Right lobe of liver (tissue), 6 donors: ENCODE data around the gene ARID5B. TPM values are rescaled to one million over a fixed set of nuclear protein-coding genes. Genes with fewer than 3 reads are reported as not detected.

Experiments used
- ATAC-seq, 4 donors: fragments of 200-7000 bp; cut with Tn5 transposase; one replicate each; pipeline ENCODE4 v1.9.1; 2020; ENCODE audit warnings: mild to moderate bottlenecking in 4 of 4, moderate library complexity in 4 of 4
- DNase-seq, 3 donors: peaks; one replicate each; pipeline ENCODE4 v3.0.0-alpha.2; 2020
- H3K27ac ChIP-seq, 3 donors: fragments of 200-600 bp; one replicate each; pipeline ENCODE4 v1.8.0; 2022
- H3K27me3 ChIP-seq, 2 donors: fragments of 200-600 bp; one replicate each; pipeline ENCODE4 v1.8.0; 2022
- H3K36me3 ChIP-seq, 4 donors: fragments of 200-600 bp; sonication (generic) in 1 of 4; one replicate each; pipeline versions ENCODE4 v1.5.1 to v1.8.0; 2017 to 2022; ENCODE audit warnings: control low read depth in 1 of 4
- H3K4me1 ChIP-seq, 4 donors: fragments of 200-600 bp; sonication (generic) in 1 of 4; one replicate each; pipeline versions ENCODE4 v1.5.1 to v1.8.0; 2017 to 2022; ENCODE audit warnings: control low read depth in 1 of 4
- H3K4me3 ChIP-seq, 3 donors: fragments of 200-600 bp; one replicate each; pipeline ENCODE4 v1.8.0; 2022
- H3K9me3 ChIP-seq, 4 donors: fragments of 200-600 bp; sonication (generic) in 1 of 4; one replicate each; pipeline versions ENCODE4 v1.5.1 to v1.8.0; 2017 to 2022; ENCODE audit warnings: control low read depth in 1 of 4
- POLR2A ChIP-seq: fragments of 450-650 bp; IDR thresholded peaks from one replicate; pipeline ENCODE4 v1.6.1; 2017; ENCODE audit warnings: antibody characterized with exemption, mild to moderate bottlenecking
- WGBS: methylation state at CpG from one replicate; pipeline ENCODE4 v1.1.6; 2018; ENCODE audit warnings: low coverage, low lambda C conversion rate; ENCODE audit not compliant: insufficient coverage; ENCODE audit errors: missing lambda C conversion rate; 5-methylcytosine and 5-hydroxymethylcytosine counted together
- intact Hi-C, 2 donors: fragments of 100-400 bp; cut with DNase I; formaldehyde crosslinking; loops; one replicate each; pipeline versions ENCODE4 v1.11.2 to v1.14.1; 2022
- total RNA-seq, 6 experiments: library from RNA; depleted of rRNA in 2 of 6; stranded (reverse); fragments of >200 nt in 2 of 6; fragmentation: NEBNext Ultra II Directional in 3 of 6; extraction: Animal tissue kit (Norgen Biotek cat#: 25700) in 3 of 6; gene quantifications; one replicate each; pipeline versions ENCODE4 v1.1.0 to v1.2.4, GENCODE V29; 2016 to 2023
- TF ChIP-seq, protein P1 (sequence below), 4 donors: fragments of 200-600 bp in 3 of 4; fragments of 450-650 bp in 1 of 4; IDR thresholded peaks; one replicate each; pipeline versions ENCODE4 v1.5.1 to v1.8.0; 2016 to 2022; ENCODE audit warnings: antibody characterized with exemption in 4 of 4, mild to moderate bottlenecking in 2 of 4
- donor health status: DM: no; HTN: yes; CAD: no.
- donor health status: DM: no; HTN: no; CAD: no.
- donor health status: DM: no; HTN: no; CAD: no.
- donor health status: DM: no; HTN: yes; CAD: no.
- donor health status: DM: no; HTN: yes; CAD: no.

The ARID5B gene
- total RNA-seq, 6 experiments from 2014 or later, result 2.7 to 10.5 (median 5.3) TPM

- intact Hi-C loops, result no loop called here
These were observed 5.0 kb downstream of the ARID5B start for GRCh38 chr10:61906562-61906901.

DNA sequence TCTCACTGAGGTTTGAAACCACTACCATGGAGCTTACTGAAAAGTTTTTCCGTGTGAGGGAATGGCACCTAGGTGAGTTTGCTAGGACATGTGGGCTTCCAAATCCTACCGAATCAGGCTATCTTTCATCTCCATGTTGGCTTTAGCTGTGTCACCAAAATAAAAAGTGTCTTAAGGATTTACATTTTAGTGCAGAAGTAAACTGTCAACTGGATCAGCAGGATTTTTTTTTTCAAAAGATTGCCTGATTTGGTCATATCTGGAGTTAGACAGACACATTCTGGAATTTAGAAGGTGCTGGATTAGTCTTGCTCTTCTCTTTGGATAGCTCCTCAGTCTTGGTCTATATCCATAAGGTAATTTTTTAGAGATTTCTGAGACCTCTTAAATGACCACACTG lies 5.5 kb downstream of the ARID5B start:
- intact Hi-C loops, result no loop called here
- no peaks in the 10 kb centered on the region for H3K9me3 ChIP-seq
- H3K27me3 ChIP-seq, result no peaks in the 10 kb centered on the region
- TF ChIP-seq, protein P1, sequence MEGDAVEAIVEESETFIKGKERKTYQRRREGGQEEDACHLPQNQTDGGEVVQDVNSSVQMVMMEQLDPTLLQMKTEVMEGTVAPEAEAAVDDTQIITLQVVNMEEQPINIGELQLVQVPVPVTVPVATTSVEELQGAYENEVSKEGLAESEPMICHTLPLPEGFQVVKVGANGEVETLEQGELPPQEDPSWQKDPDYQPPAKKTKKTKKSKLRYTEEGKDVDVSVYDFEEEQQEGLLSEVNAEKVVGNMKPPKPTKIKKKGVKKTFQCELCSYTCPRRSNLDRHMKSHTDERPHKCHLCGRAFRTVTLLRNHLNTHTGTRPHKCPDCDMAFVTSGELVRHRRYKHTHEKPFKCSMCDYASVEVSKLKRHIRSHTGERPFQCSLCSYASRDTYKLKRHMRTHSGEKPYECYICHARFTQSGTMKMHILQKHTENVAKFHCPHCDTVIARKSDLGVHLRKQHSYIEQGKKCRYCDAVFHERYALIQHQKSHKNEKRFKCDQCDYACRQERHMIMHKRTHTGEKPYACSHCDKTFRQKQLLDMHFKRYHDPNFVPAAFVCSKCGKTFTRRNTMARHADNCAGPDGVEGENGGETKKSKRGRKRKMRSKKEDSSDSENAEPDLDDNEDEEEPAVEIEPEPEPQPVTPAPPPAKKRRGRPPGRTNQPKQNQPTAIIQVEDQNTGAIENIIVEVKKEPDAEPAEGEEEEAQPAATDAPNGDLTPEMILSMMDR (IDR thresholded peaks at IDR 0.05), result no peak
- TF ChIP-seq POLR2A, result no peak
- no peak for DNase-seq
- no peak overlapping the region for H3K27ac ChIP-seq
- no peak for ATAC-seq
- H3K4me3 ChIP-seq, result no peak overlapping the region
- H3K36me3 ChIP-seq, result no peaks in the 10 kb centered on the region
- H3K4me1 ChIP-seq, result peaks cover 0 to 24% (median 5%) of the 10 kb centered on the region in 4 donors
- 96% methylated on average over 2 of the region's 2 CpGs for WGBS

More at GRCh38 chr10:61906562-61906901, 5.0 kb downstream of the ARID5B start:
- no peaks in the 10 kb centered on the region for H3K36me3 ChIP-seq
- ATAC-seq, result no peak
- no peak overlapping the region for H3K27ac ChIP-seq
- no peak overlapping the region for H3K4me3 ChIP-seq
- TF ChIP-seq, protein P1 (IDR thresholded peaks at IDR 0.05), result no peak
- TF ChIP-seq POLR2A, result no peak
- no peaks in the 10 kb centered on the region for H3K27me3 ChIP-seq
- 100% methylated on average over 2 of the region's 2 CpGs for WGBS
- no peaks in the 10 kb centered on the region for H3K9me3 ChIP-seq
- no peak for DNase-seq
- peaks cover 0 to 24% (median 5%) of the 10 kb centered on the region in 4 donors for H3K4me1 ChIP-seq

DNA sequence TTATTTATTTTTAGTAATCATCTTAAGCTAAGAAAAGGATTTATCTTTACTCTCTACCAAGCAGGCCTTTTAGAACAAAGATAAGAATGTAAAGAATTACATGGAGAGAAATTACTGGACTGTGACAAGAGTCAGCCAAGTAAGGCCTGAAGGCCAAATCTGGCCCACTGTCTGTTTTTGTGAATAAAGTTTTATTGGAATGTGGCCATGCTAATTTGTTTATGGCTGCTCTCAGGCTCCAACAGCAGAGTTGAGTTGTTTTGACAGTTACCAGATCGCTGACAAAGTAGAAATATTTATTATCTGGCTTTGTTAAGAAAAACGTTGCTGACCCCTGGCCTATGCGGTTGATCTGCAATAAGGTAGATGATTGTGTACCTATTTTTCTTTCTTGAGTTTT lies 6.1 kb downstream of the ARID5B start:
- intact Hi-C loops, result no loop called here
- H3K27ac ChIP-seq, result no peak overlapping the region
- no peak for ATAC-seq
- no peaks in the 10 kb centered on the region for H3K9me3 ChIP-seq
- 73% methylated on average over 3 of the region's 3 CpGs for WGBS
- DNase-seq, result no peak
- no peak overlapping the region for H3K4me3 ChIP-seq
- no peaks in the 10 kb centered on the region for H3K27me3 ChIP-seq
- H3K36me3 ChIP-seq, result no peaks in the 10 kb centered on the region
- TF ChIP-seq, protein P1 (IDR thresholded peaks at IDR 0.05), result no peak
- no peak for TF ChIP-seq POLR2A
- H3K4me1 ChIP-seq, result peaks cover 0 to 24% (median 5%) of the 10 kb centered on the region in 4 donors

GRCh38 chr10:61910226-61910805 lies 8.8 kb downstream of the ARID5B start:
- no peak for ATAC-seq

More at GRCh38 chr10:61910226-61910805, 8.8 kb downstream of the ARID5B start:
- Histone ChIP-seq H3K36me3 (no peaks in the 10 kb centered on the region), H3K27ac (no peak overlapping the region), H3K4me1 (peaks cover 0 to 13% (median 0%) of the 10 kb centered on the region in 4 donors), H3K27me3 (no peaks in the 10 kb centered on the region), H3K4me3 (no peak overlapping the region), H3K9me3 (no peaks in the 10 kb centered on the region)
- intact Hi-C loops, result no loop called here
- WGBS, result 98% methylated on average over 6 of the region's 6 CpGs
- TF ChIP-seq, protein P1 (IDR thresholded peaks at IDR 0.05), result no peak
- no peak for TF ChIP-seq POLR2A
- DNase-seq, result no peak
